NT2/D1 (cell line): Measurements from ENCODE around the gene CAPRIN2.

Experiments
- YY1 ChIP-seq: IDR thresholded peaks from 2 replicates; pipeline ENCODE4 v1.6.1; 2011; ENCODE audit not compliant: insufficient read length, insufficient read depth
- ZNF274 ChIP-seq: IDR thresholded peaks from 2 replicates; pipeline ENCODE4 v1.6.1; 2011; ENCODE audit warnings: mild to moderate bottlenecking, low read depth, low read length

GRCh38 chr12:30696486-30696885 is 58.3 kb downstream of the CAPRIN2 start:
- no peak for TF ChIP-seq YY1
- no peak for TF ChIP-seq ZNF274
